Effector memory CD4-positive, alpha-beta T cell (primary cell): ENCODE measurements around the gene NFKB2.

Experiments
- DNase-seq, 3 donors: peaks; one replicate each; pipeline ENCODE4 v3.0.0-alpha.2; 2020
- H3K27ac ChIP-seq: 2 replicates; pipeline ENCODE4 v1.7.0; 2013; ENCODE audit warnings: mild to moderate bottlenecking, low read length, moderate library complexity; ENCODE audit not compliant: insufficient read depth, poor library complexity, severe bottlenecking
- H3K27me3 ChIP-seq: replicated peaks from 2 replicates; pipeline ENCODE4 v1.7.0; 2013; ENCODE audit warnings: mild to moderate bottlenecking, low read length; ENCODE audit not compliant: insufficient read depth, control insufficient read depth, poor library complexity, severe bottlenecking
- H3K36me3 ChIP-seq: 2 replicates; pipeline ENCODE4 v1.7.0; 2013; ENCODE audit warnings: mild to moderate bottlenecking, low read length, moderate library complexity; ENCODE audit not compliant: control insufficient read depth, insufficient read depth
- H3K4me1 ChIP-seq: 2 replicates; pipeline ENCODE4 v1.7.0; 2013; ENCODE audit warnings: low read length, mild to moderate bottlenecking; ENCODE audit not compliant: control insufficient read depth, insufficient read depth, poor library complexity, severe bottlenecking
- H3K4me3 ChIP-seq: 2 replicates; pipeline ENCODE4 v1.7.0; 2013; ENCODE audit warnings: low read length, low read depth, mild to moderate bottlenecking; ENCODE audit not compliant: insufficient read depth, poor library complexity, severe bottlenecking
- H3K9me3 ChIP-seq: 2 replicates; pipeline ENCODE4 v1.7.0; 2013; ENCODE audit warnings: mild to moderate bottlenecking, low read length, moderate library complexity; ENCODE audit not compliant: control insufficient read depth

Gene NFKB2

DNA sequence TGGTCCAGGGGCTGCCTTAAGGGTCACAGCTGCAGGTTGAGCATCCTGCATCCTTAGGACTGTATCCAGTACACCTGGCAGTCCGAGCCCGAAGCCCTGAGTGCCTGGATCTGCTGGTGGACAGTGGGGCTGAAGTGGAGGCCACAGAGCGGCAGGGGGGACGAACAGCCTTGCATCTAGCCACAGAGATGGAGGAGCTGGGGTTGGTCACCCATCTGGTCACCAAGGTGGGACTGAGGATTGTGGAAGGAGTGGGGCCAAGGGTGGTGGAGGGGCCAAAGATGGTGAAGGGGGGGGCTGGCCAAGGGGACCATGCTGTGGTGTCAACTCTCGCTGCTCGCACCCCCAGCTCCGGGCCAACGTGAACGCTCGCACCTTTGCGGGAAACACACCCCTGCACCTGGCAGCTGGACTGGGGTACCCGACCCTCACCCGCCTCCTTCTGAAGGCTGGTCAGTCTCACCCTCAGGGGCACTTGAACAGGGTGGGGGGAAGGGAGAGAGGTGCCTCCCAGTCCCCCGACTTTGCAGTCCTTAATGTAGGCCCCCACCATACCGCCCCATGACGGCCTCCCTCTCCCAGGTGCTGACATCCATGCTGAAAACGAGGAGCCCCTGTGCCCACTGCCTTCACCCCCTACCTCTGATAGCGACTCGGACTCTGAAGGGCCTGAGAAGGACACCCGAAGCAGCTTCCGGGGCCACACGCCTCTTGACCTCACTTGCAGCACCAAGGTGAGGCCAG, 5.3 kb downstream of the NFKB2 start:
- no peaks in the 10 kb centered on the region for H3K27me3 ChIP-seq
- H3K4me1 ChIP-seq = peaks cover 22% of the 10 kb centered on the region
- H3K4me3 ChIP-seq = no peak overlapping the region
- no peak for DNase-seq
- peaks cover 53% of the 10 kb centered on the region for H3K36me3 ChIP-seq
- H3K27ac ChIP-seq = no peak overlapping the region
- H3K9me3 ChIP-seq = no peaks in the 10 kb centered on the region

DNA sequence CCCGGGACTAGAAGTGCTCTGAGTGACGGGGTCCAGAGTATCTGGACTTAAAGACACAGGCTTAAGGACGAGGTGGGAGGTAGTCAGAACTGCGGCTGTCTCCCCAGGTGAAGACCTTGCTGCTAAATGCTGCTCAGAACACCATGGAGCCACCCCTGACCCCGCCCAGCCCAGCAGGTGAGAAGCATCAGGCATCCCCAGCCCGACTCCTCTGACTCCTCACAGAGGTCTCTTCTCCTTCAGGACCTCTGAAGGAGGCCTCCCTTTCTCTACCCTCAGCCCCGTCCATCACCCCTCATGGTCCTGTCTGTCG, 5.8 kb downstream of the NFKB2 start:
- no peaks in the 10 kb centered on the region for H3K27me3 ChIP-seq
- no peak for DNase-seq
- no peak overlapping the region for H3K27ac ChIP-seq
- H3K9me3 ChIP-seq = no peaks in the 10 kb centered on the region
- H3K36me3 ChIP-seq = peaks cover 53% of the 10 kb centered on the region
- H3K4me1 ChIP-seq = peaks cover 17% of the 10 kb centered on the region
- no peak overlapping the region for H3K4me3 ChIP-seq

DNA sequence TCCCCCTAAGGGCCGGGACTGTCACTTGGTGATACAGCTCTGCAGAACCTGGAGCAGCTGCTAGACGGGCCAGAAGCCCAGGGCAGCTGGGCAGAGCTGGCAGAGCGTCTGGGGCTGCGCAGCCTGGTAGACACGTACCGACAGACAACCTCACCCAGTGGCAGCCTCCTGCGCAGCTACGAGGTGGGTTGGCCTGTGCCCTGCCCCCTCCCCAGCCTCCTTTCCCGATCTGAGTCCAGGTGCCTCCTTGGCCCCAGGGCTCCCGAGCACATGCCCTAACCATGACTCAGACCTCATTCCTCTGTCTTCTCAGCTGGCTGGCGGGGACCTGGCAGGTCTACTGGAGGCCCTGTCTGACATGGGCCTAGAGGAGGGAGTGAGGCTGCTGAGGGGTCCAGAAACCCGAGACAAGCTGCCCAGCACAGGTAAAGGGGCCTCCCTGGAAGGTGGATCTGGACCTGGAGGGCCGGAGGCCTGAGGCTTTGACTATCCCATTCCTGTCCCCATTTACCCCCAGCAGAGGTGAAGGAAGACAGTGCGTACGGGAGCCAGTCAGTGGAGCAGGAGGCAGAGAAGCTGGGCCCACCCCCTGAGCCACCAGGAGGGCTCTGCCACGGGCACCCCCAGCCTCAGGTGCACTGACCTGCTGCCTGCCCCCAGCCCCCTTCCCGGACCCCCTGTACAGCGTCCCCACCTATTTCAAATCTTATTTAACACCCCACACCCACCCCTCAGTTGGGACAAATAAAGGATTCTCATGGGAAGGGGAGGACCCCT, 6.4 kb downstream of the NFKB2 start:
- H3K27me3 ChIP-seq = no peaks in the 10 kb centered on the region
- no peak overlapping the region for H3K27ac ChIP-seq
- peaks cover 48% of the 10 kb centered on the region for H3K36me3 ChIP-seq
- no peak for DNase-seq
- H3K4me3 ChIP-seq = no peak overlapping the region
- H3K4me1 ChIP-seq = peaks cover 11% of the 10 kb centered on the region
- no peaks in the 10 kb centered on the region for H3K9me3 ChIP-seq

DNA sequence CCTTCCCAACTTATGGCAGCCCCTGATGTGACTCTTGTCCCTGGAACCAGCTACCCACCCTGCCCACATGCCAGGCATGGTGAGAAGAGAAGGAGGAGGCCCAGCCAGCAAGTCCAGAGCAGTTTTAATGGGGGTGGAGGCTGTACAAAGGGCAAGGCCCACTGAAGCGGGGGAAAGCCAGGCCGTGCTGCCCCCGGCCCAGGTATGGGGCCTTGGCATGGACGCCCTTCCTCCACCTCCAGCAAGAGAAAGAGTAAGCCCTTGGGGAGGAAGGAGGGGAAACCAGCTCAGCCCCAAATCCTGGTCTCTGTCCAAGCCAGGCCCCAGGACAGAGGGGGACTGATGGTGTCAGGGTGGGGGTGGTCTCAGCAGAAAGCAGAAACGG, 7.0 kb downstream of the NFKB2 start:
- Histone ChIP-seq H3K36me3 (peaks cover 44% of the 10 kb centered on the region), H3K27me3 (no peaks in the 10 kb centered on the region), H3K4me3 (no peak overlapping the region), H3K4me1 (peaks cover 8% of the 10 kb centered on the region), H3K9me3 (no peaks in the 10 kb centered on the region), H3K27ac (no peak overlapping the region)
- DNase-seq = no peak

DNA sequence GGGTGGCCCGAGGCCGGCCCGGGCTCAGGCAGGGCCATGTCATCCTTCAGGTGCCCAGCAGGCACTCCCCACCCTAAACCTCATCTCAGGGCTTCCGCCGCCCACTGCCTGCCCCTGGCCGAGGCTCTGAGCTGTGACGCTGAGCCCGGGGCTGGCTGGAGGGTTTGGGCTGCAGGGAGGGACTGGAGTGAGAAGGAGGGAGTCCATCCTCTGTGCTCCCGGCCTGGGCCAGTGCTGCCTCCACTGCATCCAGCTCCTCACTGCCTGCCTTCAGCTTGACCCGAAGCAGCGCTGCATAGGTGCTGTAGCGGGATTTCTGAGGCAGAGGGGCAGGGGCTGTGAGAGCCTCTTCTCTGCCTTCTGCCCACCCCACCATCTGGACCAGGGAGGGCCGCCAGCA, 7.6 kb downstream of the NFKB2 start:
- Histone ChIP-seq H3K27me3 (no peaks in the 10 kb centered on the region), H3K27ac (no peak overlapping the region), H3K4me1 (peaks cover 5% of the 10 kb centered on the region), H3K36me3 (peaks cover 37% of the 10 kb centered on the region), H3K4me3 (no peak overlapping the region), H3K9me3 (no peaks in the 10 kb centered on the region)
- DNase-seq = no peak

DNA sequence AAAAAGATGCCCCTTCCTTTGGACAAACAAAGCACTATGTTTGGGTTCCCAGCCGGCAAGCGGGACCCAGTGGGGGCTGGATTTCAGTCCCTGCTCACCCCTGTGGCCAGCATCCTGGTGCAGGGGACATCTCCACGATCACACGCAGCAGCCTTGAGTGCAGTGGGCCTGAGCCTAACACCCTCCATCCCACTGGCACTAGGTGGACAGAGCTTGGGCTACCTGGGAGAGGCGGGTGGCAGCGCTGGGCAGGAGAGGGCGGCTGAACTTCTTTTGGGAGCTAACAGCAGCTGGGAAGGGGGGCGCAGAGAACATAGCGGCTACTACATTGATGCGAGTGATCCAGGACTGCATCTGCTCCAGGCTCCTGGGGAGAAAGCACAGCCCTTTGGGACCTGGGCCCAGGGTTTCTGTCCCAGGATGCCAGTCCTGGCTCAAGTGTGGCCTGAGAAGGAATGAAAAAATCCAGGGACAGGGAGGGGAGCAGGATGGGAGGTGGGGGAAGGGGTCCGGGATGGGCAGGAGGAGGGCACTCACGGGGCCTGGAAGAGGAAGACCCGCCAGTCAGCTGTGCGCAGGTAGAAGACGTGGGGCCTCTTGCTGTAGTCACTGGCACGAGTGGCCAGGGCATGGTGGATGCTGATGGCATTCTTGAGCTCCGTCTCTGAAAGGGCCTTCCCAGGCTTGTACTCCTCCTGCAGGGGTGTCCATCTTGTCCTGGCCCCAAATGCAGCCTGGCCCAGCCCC, 9.0 kb downstream of the NFKB2 start:
- H3K36me3 ChIP-seq = peaks cover 31% of the 10 kb centered on the region

DNA sequence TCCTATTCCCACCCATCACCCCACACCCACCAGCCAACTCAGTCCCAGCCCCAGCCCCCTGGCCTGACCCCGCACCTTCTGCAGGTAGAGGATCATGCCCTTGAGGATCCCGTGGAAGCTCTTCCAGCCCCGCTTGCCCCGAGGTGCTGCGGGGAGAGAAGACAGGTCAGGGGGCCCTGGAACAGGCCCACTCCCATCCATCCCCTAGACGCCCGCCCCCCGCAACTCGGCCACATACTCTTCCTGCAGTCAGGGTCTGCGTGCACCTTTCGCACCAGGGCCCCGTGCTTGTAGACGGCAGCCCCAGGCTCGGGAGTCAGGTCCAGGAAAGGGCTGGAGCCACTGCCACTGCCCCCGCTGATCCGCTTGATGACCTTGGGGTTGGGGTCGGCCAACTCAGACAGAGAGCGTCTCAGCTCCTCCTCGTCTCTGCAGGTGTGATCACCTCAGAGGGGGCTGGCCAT, 9.6 kb downstream of the NFKB2 start:
- H3K27me3 ChIP-seq = peaks cover 5% of the 10 kb centered on the region
- H3K4me1 ChIP-seq = peaks cover 13% of the 10 kb centered on the region
- DNase-seq = no peak
- H3K9me3 ChIP-seq = no peaks in the 10 kb centered on the region
- no peak overlapping the region for H3K4me3 ChIP-seq
- peaks cover 30% of the 10 kb centered on the region for H3K36me3 ChIP-seq
- H3K27ac ChIP-seq = no peak overlapping the region

More for the DNA sequence above, 9.0 kb downstream of the NFKB2 start:
- Histone ChIP-seq H3K27me3 (no peaks in the 10 kb centered on the region), H3K4me3 (no peak overlapping the region), H3K4me1 (peaks cover 12% of the 10 kb centered on the region), H3K9me3 (no peaks in the 10 kb centered on the region), H3K27ac (no peak overlapping the region)
- DNase-seq = no peak

DNA sequence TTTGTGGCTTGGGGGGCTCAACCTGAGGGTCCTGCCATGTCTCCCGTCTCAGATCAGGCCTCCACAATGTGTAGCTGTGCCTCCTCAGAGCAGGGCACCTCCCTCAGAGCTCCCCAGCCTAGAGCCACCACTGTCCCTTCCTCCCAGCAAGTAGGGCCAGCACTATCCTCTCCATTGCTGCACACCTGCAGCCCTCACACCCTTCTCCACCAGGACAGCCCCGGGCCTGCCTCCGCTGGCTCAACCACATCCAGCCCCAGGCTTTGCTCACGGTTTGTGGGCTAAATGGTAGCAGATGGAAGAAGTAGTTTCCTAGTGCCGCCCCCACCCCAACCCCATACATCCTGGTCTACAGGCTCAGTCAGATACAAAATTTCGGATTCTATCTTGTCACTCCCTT, 10.1 kb downstream of the NFKB2 start:
- no peak overlapping the region for H3K27ac ChIP-seq
- no peak overlapping the region for H3K4me3 ChIP-seq
- H3K27me3 ChIP-seq = peaks cover 8% of the 10 kb centered on the region
- peaks cover 18% of the 10 kb centered on the region for H3K4me1 ChIP-seq
- H3K36me3 ChIP-seq = peaks cover 25% of the 10 kb centered on the region
- no peaks in the 10 kb centered on the region for H3K9me3 ChIP-seq
- DNase-seq = no peak

DNA sequence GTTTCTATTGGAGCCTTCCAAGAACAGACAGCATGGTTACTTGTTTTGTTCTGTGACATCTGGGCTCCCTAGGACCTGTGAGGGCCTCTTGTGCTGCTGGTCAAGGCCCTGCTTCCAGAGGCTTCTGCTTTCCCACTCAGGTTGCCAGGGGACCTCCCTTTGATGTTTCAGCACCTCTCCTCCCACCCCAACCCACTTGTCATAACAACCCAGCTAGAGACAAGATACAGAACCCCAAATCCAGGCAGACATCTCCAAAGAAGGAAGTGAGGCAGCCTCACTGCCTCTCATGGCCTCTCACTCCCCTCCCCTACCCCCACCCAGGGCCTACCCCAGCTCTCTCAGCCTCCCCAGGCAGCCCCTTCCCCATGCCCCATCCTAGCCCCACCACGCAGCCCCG, 11.3 kb downstream of the NFKB2 start:
- Histone ChIP-seq H3K4me3 (no peak overlapping the region), H3K27me3 (peaks cover 8% of the 10 kb centered on the region), H3K36me3 (peaks cover 13% of the 10 kb centered on the region), H3K9me3 (no peaks in the 10 kb centered on the region), H3K27ac (no peak overlapping the region), H3K4me1 (peaks cover 22% of the 10 kb centered on the region)
- DNase-seq = no peak
